Activated naive CD4-positive, alpha-beta T cell treated with anti-CD3 and anti-CD28 coated beads, Interleukin-2, amount 50 U/mL, for 72 hours (primary cell): ENCODE measurements around the gene DEGS2. TPM values are rescaled to one million over a fixed set of nuclear protein-coding genes. Genes with fewer than 3 reads are reported as not detected.
"Not testable (repeated sequence)": the region's sequence is repeated elsewhere in the genome, so short reads cannot be mapped to it uniquely, and the experiment has no call there.

Experiments
- ATAC-seq, 2 donors: fragments of 150-1000 bp; cut with Tn5 transposase; 2 replicates each; pipeline ENCODE4 v1.10.0; 2021; ENCODE audit warnings: mild to moderate bottlenecking in 2 of 2, moderate library complexity in 2 of 2
- DNase-seq, 2 donors: peaks; one replicate each; pipeline ENCODE4 v3.0.0; 2021 to 2022; ENCODE audit warnings: low spot score in 2 of 2
- H3K27ac Mint-ChIP-seq, 2 donors: one replicate each; pipeline ENCODE4 v1.8.0; 2022; ENCODE audit warnings: mild to moderate bottlenecking in 2 of 2, mixed read lengths in 2 of 2
- H3K36me3 Mint-ChIP-seq, 2 donors: one replicate each; pipeline ENCODE4 v1.8.0; 2022; ENCODE audit warnings: mixed read lengths in 2 of 2
- H3K9me3 Mint-ChIP-seq, 2 donors: one replicate each; pipeline ENCODE4 v1.8.0; 2022; ENCODE audit warnings: mixed read lengths in 2 of 2
- total RNA-seq, 2 donors: library from RNA; stranded (reverse); gene quantifications; one replicate each; pipeline ENCODE4 v1.2.3, GENCODE V29; 2022

DEGS2 gene
- total RNA-seq, 2 donors from 2014 or later = 1.4 to 3.2 TPM

DNA sequence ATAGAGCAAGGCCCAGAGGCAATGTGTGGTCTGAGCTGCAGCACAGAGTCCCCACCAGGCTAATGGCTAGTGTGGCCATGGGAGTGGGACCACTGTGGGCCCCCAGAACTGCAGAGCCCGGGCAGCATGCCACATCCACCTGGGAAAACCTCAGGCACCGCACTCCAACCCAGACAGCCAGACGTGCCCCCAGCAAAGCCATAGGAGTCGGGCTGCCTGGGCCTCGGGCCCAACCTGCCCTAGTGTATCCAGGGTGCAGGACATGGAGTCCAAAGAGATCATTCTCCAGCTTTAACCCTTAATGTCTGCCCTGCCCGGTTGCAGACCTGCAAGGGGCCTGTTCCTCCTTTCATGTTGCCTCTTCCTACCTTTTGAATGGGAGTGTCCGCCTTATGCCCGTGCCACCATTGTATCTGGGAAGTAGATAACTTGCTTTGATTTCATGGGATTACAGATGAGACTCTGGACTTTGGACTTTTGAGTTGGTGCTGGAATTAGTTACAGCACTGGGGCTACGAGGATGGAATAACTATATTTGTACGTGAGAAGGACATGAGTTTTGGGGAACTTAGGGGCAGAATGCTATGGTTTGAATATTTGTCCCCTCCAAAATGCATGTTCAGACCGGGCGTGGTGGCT, 29.1 kb upstream of the DEGS2 start:
- DNase-seq (no peak), ATAC-seq (no peak)
- H3K27ac Mint-ChIP-seq = no peak overlapping the region
- no peaks in the 10 kb centered on the region for H3K9me3 Mint-ChIP-seq
- no peaks in the 10 kb centered on the region for H3K36me3 Mint-ChIP-seq

GRCh38 chr14:100187247-100187833, 27.9 kb upstream of the DEGS2 start:
- Mint-ChIP-seq H3K36me3 (no peaks in the 10 kb centered on the region), H3K27ac (peak overlapping the region in 1 of 2 donors; percentile 60), H3K9me3 (no peaks in the 10 kb centered on the region)
- ATAC-seq = no peak
- DNase-seq = no peak

DNA sequence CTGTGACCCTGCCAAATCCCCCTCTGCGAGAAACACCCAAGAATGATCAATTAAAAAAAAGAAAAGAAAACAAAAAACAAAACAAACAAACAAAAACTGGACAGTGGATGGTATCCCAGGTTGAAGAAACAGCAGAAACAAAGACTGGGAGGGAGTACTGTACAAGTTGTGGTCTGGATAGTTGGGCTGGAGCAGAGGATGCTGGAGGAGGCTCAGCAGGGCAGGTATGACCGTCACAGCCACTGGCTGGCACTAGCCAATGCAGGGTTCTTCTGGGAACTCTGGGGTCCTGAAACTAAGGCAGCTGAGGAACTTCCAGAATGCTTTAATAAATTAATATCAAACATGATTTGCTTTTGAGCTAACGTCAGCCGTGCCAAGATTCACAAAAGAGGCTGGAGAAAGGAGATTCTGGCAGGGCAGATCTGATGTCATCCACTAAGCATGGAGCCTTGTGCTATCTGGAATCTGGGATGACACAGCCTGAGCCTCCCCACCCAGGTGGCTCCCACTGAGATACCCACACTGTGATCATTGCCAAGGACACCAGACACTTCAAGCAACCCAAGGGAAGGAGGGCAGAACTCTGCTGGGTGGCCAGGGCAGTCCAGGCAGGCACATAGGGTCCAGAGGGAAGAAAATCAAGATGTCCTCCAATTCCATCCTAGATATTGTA, 22.6 kb upstream of the DEGS2 start:
- H3K27ac Mint-ChIP-seq, ATAC-seq, DNase-seq, H3K36me3 Mint-ChIP-seq, H3K9me3 Mint-ChIP-seq: not testable (repeated sequence)

DNA sequence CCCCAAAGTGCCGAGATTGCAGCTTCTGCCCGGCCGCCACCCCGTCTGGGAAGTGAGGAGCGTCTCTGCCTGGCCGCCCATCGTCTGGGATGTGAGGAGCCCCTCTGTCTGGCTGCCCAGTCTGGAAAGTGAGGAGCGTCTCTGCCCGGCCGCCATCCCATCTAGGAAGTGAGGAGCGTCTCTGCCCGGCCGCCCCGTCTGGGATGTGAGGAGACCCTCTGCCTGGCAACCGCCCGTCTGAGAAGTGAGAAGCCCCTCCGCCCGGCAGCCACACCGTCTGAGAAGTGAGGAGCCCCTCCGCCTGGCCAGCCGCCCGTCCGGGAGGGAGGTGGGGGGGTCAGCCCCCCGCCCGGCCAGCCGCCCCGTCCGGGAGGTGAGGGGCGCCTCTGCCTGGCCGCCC, 21.2 kb upstream of the DEGS2 start:
- not testable (repeated sequence) for H3K9me3 Mint-ChIP-seq, ATAC-seq, H3K27ac Mint-ChIP-seq, H3K36me3 Mint-ChIP-seq, DNase-seq

- no peaks in the 10 kb centered on the region for H3K9me3 Mint-ChIP-seq
- DNase-seq = no peak
- no peak overlapping the region for H3K27ac Mint-ChIP-seq
- H3K36me3 Mint-ChIP-seq = no peaks in the 10 kb centered on the region
- ATAC-seq = no peak
These were observed 19.2 kb upstream of the DEGS2 start for GRCh38 chr14:100178691-100179090.

DNA sequence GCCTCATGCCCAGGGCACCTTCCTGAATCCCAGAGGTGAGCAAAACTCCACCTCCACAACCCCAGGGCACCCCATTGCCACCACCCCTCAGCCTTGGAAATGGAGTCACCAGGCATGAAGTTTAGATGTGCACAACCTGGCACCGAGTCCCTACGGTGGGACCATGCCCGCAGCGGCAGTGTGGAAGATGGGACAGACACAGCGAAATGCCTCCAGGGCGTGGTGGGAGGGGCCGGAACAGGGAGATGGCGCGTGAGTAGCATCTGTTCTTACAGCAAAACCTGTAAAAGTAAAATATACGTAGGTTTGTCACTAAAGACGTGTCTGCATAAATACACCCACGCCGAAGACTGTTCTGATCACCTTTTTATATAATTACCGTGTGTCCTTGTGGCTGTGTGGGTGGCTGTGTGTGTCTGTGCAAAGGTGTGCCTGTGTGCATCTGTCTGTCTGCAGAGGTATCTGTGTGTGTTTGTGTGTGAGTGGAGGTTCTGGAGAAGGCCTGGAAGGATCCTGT, 17.4 kb upstream of the DEGS2 start:
- H3K27ac Mint-ChIP-seq = no peak overlapping the region
- DNase-seq (no peak), ATAC-seq (no peak)
- H3K36me3 Mint-ChIP-seq = no peaks in the 10 kb centered on the region
- no peaks in the 10 kb centered on the region for H3K9me3 Mint-ChIP-seq

DNA sequence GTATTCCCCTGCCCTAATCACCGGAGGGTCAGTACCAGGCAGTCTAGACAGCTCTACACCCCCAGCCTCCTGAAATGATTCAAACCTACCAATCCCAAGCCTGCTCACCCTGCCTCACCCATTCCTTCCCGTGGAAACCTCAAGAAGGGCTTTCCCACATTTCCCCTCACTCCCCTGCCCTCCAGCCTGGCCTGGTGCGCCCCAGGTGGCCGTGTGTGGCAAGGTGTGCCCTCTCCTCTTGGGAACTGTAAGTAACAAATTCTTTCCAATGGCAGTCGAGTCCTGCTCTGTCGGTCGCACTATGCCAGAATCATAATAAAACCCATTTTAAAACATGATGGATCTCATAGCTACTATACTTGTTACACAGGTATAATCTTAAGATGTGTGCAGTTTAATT, 13.9 kb upstream of the DEGS2 start:
- no peak for DNase-seq
- no peak for ATAC-seq
- Mint-ChIP-seq H3K9me3 (no peaks in the 10 kb centered on the region), H3K36me3 (no peaks in the 10 kb centered on the region), H3K27ac (no peak overlapping the region)

- ATAC-seq (no peak), DNase-seq (no peak)
- no peak overlapping the region for H3K27ac Mint-ChIP-seq
- no peaks in the 10 kb centered on the region for H3K36me3 Mint-ChIP-seq
- H3K9me3 Mint-ChIP-seq = no peaks in the 10 kb centered on the region
These were observed 13.4 kb upstream of the DEGS2 start for GRCh38 chr14:100172811-100173210.

GRCh38 chr14:100170880-100171279, 11.4 kb upstream of the DEGS2 start:
- Mint-ChIP-seq H3K36me3 (peaks cover 0 to 4% of the 10 kb centered on the region in 2 donors), H3K9me3 (no peaks in the 10 kb centered on the region), H3K27ac (no peak overlapping the region)
- DNase-seq = no peak
- ATAC-seq = no peak

- no peak overlapping the region for H3K27ac Mint-ChIP-seq
- ATAC-seq = no peak
- H3K36me3 Mint-ChIP-seq = peaks cover 0 to 4% of the 10 kb centered on the region in 2 donors
- no peaks in the 10 kb centered on the region for H3K9me3 Mint-ChIP-seq
- DNase-seq = no peak
These were observed 9.1 kb upstream of the DEGS2 start for GRCh38 chr14:100168506-100168905.

GRCh38 chr14:100165831-100166440, 6.5 kb upstream of the DEGS2 start:
- no peak for DNase-seq
- H3K9me3 Mint-ChIP-seq = no peaks in the 10 kb centered on the region
- no peak for ATAC-seq
- H3K36me3 Mint-ChIP-seq = peaks cover 0 to 4% of the 10 kb centered on the region in 2 donors
- H3K27ac Mint-ChIP-seq = no peak overlapping the region

DNA sequence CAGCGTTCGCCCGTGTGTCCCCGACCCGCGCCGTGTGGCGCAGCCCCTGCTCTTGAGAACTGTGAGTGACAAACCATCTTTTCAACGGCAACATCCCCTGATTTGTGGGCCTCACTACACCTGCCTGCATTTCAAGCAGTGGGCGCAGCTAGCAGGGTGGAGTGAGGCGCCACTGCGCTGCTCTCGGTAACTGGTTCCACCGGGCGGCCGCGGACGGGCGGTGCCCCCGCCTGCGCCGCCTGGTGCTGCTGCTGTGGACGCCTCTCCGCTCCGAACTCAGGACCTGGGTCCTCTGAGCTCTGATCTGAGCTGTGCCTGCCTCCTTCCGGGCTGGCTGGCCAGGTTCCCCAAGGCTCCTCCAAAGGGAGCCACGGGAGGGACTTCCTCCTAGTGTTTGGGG, 5.9 kb upstream of the DEGS2 start:
- Mint-ChIP-seq H3K9me3 (no peaks in the 10 kb centered on the region), H3K27ac (no peak overlapping the region), H3K36me3 (peaks cover 0 to 4% of the 10 kb centered on the region in 2 donors)
- no peak for DNase-seq
- ATAC-seq = no peak

- Mint-ChIP-seq H3K27ac (no peak overlapping the region), H3K36me3 (peaks cover 0 to 4% of the 10 kb centered on the region in 2 donors), H3K9me3 (no peaks in the 10 kb centered on the region)
- DNase-seq (no peak), ATAC-seq (no peak)
These were observed 1.1 kb upstream of the DEGS2 start for GRCh38 chr14:100160534-100160916.

GRCh38 chr14:100159865-100160533, 554 bp upstream of the DEGS2 start:
- ATAC-seq = peak; percentile 59 to 65
- peaks cover 4 to 9% of the 10 kb centered on the region in 2 donors for H3K36me3 Mint-ChIP-seq
- no peak for DNase-seq
- peaks cover 3 to 4% of the 10 kb centered on the region in 2 donors for H3K9me3 Mint-ChIP-seq
- H3K27ac Mint-ChIP-seq = no peak overlapping the region

DNA sequence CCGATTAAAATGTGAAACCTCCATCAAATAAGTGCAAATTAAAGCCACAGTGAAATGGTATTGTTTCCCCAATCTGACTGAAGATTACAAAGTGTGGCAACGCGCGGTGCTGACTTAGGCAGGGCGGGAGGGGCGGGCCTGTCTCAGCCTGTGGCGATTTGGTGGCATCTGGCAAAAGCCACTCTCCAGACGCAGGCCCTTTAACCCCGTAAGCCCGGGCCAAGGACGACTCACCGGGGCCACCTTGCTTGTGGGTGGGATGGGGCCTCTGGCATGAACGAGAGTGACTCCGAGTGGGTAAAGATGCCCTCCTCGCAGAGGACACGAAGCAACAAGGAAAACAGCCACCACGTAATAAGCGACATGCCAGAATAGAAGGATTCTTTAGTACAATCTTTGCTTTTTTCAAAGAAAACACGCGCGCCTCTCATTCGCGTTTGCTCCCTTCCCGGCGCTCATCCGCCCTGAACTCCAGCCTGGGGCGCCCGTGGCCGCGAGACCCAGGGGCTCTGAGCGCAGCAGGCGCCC, 815 bp downstream of the DEGS2 start:
- ATAC-seq = no peak
- Mint-ChIP-seq H3K9me3 (peaks cover 6 to 7% of the 10 kb centered on the region in 2 donors), H3K36me3 (peaks cover 8 to 13% of the 10 kb centered on the region in 2 donors), H3K27ac (no peak overlapping the region)
- no peak for DNase-seq

GRCh38 chr14:100157548-100158232, 1.8 kb downstream of the DEGS2 start:
- ATAC-seq, H3K27ac Mint-ChIP-seq, DNase-seq, H3K9me3 Mint-ChIP-seq: not testable (repeated sequence)
- H3K36me3 Mint-ChIP-seq = peaks cover 8 to 13% of the 10 kb centered on the region in 2 donors
